Bone marrow (tissue), 2 donors: Measurements from ENCODE around the gene MAP3K20.
"Not testable (repeated sequence)": the region's sequence is repeated elsewhere in the genome, so short reads cannot be mapped to it uniquely, and the experiment has no call there.

ENCODE experiments used
- DNase-seq, 2 donors: peaks; one replicate each; lab custom pipeline; 2025; lab: John Stamatoyannopoulos, UW

MAP3K20 gene

DNA sequence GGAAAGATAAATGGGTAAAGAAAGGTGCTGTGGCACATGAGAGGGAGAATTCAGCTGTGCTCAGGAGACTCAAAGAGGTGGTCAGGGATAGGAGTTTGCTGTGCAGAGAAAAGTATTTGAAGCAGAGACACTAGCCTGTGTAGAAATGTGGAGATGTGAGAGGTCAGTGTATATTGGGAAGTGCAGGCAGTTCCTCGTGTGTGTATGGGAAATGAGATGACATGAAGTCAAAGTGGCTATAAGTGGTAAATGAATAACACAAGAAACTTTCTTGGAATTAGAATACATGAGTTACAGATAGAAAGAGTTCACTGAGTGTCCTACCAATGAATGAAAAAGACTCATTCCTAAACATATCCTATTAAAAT lies 11.6 kb downstream of the MAP3K20 start:
- DNase-seq: no peak

DNA sequence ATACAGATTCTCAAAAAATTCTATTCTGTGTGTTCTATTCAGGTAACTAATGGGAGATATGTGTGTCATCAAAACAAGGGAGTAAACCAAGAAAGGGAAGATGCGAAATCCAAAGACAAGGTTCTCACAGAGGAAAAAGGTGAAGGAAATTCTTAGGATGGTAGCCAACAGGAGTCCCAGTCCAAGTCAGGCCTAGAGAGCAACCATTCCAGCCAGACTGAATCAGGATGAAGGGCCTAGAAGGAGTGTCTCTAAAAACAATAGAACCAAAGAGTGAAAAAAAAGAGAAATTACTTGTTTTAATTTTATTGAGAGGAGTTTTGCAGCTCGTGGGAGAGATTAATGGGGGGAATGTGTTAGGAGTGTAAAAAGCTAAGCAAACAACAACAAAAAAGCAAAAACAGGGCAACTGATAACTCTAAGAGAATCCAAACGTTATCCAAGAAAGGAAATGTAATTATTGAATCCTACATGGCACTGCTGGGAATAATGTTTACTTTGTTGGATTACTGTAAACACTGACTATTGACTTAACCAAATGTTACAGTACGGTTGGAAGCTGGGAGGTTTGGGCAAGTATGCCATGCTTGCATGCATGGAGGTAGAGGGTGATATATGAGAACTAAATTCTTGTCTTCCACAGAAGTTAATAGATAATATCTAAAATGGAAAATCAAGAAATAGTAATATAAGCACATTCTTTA lies 12.3 kb downstream of the MAP3K20 start:
- DNase-seq: no peak

DNA sequence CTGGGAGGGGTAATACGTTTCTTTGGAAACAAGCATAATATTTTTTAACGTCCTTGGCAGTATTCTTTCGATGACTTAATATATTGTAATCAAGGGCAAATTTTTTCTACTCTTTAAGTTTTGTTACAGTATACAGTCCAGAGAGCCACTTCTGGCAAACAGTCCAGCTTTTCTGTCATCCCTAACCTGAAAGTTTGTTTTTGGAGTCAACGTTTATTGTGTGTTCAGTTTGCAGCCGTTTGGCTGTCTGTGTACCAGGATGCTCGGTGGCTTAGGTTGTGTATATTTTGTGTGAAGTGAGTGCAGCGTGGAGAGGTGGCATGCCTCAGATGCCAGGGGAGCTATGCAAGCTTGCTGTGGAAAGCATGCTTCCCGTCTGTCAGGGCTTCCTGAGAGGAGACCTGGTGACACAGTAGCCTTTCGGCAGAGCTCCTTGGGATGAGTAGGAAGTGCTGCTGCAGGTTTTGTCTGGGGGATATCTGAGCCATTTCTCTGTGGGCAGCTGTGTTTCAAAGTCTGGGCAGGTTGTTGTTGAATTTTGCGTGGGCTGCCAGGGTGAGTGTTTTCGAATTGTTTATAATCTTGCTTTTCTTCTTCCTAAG lies 14.7 kb downstream of the MAP3K20 start:
- no peak for DNase-seq

DNA sequence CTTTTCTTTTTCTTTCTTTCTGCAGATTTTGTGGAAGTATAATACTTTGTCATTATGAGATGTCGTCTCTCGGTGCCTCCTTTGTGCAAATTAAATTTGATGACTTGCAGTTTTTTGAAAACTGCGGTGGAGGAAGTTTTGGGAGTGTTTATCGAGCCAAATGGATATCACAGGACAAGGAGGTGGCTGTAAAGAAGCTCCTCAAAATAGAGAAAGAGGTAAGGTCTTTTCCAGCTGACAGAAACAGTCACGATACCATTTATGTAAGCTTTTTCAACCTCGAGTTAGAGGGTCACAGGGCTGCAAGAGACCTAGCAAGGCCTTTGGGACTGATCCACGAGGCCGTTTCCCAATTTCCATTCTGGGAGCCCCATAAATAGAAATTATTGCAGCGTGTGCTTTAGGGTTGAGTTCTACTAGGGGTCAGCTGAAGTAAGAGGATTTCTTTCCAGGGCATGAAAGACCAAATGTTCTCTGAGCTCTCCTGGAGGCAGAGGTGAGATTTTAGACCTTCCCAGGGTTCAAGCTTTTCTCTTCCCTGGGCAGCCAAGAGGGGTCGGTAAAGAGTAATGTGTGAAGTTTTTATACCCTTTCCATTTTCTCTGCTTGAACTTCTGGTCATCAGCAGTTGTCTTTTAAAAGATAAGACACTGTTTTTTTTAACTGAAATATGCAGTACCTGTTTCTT lies 15.5 kb downstream of the MAP3K20 start:
- no peak for DNase-seq

DNA sequence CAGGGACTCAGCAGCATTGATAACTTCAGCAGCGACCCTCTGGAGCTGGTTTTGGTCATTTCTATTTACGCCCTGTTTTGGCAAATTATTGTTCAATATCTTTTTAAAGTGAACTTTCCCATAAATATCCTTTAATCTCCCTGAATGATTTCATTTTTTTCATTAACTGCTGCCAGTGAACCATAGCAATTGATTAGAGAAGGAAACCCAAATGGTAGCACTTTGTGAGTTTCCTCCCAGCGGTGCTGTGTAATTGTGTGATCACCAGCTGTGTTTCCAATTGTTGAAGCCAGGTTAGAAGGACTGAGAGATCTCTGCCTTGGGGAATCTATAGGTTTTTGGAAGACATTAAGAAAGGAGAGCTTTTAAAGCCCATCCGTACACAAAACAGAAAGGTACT lies 16.3 kb downstream of the MAP3K20 start:
- DNase-seq: no peak

DNA sequence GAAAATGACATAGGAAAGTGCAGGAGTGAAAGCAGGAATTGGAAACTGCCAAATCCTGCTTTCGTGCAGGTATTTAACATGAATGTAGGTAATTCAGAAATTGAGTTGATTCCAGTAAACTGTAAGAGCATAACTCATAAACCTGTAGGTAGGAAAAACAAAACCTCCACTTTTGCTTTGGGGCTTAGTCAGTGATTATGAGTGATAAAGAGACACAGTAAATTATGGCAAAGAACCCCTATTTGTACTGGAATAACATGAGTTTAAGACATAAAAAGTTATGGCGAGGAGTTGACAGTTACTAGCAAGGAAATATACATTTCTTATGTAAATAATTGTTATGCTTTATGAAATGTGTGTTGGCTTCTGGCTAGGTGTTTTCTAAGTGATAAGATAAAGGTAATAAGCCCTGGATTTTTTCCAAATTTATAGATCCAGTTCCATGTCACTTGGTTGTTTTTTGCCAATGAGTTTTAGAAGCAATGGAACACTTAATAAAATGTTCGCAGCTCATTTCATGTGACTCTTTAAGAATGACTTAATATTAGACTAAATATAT lies 17.3 kb downstream of the MAP3K20 start:
- DNase-seq: no peak

DNA sequence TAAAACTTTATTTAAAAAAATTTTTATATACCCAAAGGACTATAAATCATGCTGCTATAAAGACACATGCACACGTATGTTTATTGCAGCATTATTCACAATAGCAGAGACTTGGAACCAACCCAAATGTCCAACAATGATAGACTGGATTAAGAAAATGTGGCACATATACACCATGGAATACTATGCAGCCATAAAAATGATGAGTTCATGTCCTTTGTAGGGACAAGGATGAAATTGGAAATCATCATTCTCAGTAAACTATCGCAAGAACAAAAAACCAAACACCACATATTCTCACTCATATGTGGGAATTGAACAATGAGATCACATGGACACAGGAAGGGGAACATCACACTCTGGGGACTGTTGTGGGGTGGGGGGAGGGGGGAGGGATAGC lies 18.0 kb downstream of the MAP3K20 start:
- DNase-seq: not testable (repeated sequence)

DNA sequence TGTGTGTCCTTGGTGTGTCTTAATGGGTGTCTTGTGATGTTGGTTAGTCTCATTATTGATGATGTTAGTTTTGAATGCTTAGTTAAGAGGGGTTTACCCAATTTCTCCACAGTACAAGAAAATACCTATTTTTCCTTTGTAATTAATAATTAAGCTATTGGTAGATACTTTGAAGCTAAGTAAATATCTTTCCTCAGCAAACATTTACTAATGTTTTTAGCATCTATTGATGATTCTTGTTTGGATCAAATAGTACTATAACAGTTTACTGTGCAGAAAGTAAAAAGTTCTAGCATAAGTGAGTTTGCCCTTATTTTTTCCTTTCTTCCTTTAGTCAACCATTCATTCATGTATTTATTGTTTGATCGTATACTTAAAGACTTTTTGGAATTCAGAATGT lies 19.1 kb downstream of the MAP3K20 start:
- DNase-seq: no peak

DNA sequence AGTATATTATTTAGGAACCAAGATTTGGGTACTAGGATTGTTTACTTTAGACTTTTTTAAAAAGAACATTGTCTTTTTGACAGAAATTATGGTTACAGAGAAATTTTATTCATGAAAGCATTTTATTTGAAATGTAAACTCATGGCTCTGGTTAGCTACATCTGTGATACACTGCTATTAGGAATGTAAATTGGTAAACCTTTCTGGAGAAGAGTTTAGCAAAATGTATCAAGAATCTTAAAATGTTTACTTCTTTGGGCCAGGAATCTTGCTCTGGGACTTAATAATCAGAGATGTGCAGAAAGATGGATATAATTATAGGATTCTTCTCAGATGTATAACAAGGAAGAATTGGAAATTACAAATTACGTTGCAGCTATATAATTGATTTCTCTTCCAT lies 19.7 kb downstream of the MAP3K20 start:
- DNase-seq: no peak

DNA sequence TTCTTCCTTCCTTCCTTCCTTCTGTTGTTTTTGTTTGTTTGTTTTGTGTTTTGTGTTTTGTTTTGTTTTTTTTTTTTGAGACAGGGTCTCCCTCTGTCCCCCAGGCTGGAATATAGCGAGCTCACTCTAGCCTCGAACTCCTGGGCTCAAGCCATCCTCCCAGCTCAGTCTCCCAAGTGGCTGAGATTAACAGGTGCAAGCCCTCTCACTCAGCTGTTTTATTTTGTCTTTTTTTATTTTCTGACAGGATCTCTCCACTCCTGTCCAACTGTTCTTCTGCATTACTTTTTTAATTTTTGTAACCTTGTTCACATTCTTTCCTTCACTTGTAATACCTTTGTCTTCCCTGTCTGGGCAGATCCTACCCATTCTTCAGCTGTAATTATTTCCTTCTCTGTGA lies 23.6 kb downstream of the MAP3K20 start:
- DNase-seq: no peak

DNA sequence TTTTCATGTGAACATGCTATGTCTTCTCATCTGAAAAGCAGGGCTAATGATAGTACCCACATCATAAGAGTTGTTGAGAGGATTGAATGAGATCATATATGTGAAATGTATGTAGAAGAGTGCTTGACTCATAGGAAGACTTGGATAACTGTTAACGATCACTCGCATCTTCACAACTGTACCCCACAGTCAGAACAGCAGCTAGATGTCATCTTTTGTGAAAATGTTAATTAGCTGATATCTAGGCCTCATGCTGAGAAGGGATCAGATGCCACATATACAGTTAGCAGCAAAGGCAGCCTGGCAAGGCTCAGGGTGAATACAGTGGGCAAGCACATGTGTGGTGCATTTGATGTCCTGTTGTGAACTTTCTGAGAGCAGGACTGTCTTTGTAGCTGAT lies 24.2 kb downstream of the MAP3K20 start:
- DNase-seq: no peak

DNA sequence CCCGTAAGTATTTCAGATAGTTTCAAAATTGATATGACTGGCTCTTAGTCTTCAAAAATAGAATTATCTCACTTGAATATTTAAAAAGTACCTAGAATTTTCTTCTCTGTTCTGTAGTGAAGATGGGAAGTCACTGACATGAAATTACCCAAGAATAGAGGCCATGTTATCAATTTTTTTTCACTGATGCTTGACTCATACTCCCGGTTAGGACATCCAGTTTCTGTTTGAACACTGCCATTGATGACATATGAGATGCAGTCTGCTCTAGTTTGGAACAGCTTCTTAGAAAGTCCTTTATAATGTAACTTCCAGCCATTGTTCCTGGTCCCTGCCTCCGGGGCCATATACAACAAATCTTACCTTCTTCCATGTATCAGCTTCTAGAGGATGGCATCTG lies 26.0 kb downstream of the MAP3K20 start:
- DNase-seq: no peak

DNA sequence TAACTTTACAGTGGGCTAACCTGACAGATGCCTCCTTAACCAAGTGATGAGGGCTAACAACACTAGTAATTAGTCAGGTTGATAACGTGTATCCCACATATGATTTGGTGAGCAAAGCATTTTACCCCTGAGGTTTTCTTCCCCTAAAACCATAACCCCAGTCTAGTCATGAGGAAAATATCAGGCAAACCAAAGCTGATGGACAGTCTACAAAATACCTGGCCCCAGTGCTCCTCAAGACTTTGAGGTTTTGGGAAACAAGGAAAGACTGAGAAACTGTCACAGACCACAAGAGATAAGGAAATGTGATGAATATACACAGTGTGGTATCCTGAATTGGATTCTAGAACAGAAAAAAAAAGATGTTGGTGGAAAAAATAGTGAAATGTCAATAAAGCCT lies 28.5 kb downstream of the MAP3K20 start:
- no peak for DNase-seq

DNA sequence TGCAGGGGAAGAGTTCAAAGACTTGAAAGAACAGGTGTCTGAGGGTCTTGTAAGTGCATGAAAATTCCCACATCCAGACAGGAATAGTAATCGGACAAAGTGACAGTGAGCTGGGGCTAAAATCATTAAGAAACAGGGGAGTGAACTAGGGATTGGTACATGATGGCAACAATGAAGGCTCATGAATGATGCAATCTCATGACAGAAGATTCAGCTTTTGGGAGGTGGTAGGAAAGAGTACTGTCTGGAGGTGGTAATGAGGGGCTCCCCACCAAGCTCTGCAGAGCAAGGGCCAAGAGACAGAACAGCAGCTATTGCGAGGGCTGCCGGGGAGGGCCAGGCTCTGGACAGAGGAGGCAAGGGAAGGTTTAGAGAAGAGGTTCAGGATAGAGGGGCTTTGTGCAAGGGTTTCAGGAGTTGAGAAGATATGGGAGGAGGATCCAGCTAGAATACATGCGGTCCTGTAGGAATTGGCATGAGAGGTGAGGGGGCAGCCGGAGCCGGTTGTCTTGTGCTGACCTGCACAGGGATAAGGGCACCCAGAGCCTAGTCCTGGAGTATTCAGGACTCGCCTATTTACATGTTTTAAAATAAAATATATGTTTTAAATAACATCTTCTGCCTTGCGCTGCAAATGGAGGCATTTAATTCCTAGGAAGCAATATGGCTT lies 31.4 kb downstream of the MAP3K20 start:
- no peak for DNase-seq

DNA sequence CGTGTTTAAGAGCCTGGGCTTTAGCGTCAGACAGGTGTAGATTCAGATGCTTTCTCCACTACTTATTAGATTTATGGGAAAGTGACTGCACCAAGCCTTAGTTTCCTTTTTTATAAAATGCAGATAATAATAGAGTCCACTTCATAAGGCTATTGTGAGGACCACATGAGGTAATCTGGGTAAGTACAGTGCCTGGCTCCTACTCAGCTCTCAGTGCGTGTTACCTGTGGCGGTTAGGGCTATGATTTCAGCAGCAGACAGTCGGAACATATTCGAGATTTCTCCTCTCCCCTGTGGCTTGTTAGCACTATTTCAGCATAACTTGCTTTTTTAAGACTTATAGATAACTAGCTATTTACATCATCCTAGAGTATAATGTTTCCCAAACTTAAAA lies 32.0 kb downstream of the MAP3K20 start:
- DNase-seq: no peak

DNA sequence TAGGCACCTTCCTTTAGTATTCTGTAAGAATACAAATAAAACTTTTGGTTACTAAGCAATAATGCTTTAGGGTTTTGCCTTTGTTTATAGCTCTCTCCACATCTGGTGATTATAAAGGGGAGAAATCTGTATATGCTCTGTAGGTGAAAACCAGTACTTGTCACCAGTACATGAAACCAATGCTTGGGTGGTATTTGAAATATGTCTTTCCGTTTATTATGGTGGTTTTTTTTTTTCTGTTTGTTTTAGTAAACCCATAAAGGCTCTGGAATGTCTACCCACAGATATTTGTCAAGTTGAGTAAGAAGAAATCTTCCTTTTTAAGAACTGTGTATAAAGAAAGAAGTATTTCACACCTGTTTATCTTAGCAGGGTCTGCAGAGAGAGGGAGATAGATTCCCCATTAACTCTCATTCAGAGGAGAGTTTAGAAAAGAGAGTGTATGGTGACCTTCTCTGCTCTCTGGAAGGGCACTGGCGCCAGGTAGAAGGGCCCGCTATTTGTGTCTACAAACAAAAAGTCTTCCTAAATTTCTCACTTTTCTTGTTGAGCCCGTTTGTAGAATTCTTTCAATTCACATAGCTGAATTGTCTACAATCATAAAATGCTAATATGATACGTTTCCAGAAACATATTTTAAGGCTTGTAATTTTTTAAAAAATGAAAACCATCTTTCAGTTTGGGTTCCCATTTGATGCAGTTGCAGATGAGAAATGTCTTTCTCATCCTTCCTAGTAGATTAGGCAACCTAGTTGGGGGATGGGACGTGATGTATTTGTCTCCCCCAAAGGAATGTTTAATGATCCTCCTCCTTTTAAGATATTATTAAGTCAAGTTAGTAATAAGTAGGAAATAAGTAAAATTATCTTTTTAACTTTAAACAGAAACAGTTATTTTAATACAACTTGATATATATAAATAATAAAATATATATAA lies 33.9 kb downstream of the MAP3K20 start:
- no peak for DNase-seq

DNA sequence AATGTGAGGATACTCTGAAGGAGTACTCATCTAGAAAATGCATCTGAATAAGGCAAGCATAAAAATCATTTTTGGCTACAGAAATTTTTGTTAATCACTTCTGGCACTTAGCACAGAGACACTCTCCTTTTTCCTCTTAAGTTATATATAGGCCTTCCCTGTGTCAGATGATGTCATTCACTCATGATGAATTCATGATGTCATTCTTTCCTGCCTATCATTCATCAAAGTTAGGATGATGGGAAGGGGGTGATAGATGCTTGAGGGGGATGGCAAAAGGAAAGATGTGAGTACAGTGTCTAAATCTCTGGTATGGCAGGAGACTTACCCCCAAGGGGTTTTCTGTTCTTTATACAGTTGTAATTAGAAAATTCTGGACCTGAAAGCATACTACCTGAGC lies 42.0 kb downstream of the MAP3K20 start:
- no peak for DNase-seq

DNA sequence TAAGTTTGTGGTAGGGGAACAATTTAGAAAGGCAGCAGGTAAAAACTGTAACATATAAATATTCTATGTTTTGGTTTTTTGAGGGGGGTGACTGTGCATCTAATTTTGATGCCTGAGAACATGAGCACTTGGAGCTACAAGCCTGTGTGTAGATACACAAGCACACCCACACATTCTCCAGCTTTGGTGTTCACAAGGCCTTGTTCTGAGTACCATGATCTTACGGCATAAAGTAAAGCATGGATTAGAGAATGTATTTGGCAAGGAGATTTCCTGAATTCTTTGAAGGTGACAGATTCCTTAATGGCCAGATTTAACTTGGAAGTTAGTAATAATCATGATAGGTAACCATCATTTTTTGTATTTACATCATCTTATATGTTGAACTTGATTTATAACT lies 42.7 kb downstream of the MAP3K20 start:
- DNase-seq: no peak

DNA sequence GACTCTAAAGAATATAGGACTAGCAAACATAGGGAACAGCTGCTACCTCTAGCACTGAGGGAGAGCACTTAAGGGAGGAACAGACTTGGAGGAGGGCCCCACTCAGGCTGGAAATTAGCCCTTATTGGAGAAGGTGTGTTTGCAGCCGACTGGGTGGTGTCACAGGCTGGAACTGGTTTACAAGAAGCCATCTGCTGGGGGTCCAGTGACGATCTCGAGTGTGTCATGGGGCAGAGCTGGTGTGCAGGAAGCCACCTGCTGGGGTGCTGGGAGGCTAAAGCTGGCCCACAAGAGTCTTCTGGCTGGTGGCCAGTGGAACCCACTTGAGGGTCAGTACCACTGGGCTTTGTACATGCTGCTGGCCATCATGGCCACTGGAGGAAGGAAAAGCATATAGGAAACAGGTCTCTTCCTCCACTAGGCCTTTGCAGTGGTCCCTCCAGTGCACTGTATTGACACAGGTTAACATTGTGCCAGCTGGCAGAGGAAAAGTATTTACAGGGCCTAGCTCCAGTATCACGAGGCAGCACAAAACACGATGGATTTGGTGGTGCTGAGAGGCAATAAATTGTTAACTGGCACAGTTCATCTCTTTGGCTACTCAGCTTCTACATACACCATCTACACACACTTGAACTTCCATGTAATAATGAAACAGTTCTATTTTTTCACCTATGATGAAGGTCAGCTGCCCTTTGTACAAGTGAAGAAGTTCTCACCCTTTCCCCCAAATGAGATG lies 43.6 kb downstream of the MAP3K20 start:
- no peak for DNase-seq

DNA sequence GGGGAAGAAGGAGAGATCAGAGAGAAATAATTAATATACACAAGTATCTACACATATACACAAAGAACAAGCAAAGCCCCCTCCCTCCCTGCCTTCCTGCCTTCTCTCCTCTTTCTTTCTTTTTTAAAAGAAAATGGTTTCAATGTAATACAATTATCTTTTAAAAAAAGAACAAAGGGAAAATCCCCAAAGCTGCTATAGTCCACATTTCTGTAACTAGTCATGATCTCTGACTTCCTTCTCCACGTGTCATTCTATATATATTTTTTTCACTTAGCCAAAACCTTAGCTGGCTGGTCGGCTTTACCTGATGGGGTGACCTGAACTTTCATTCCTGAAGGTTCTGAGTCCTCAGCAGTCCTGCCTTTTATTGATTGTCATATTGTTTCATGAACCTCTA lies 44.3 kb downstream of the MAP3K20 start:
- DNase-seq: no peak

DNA sequence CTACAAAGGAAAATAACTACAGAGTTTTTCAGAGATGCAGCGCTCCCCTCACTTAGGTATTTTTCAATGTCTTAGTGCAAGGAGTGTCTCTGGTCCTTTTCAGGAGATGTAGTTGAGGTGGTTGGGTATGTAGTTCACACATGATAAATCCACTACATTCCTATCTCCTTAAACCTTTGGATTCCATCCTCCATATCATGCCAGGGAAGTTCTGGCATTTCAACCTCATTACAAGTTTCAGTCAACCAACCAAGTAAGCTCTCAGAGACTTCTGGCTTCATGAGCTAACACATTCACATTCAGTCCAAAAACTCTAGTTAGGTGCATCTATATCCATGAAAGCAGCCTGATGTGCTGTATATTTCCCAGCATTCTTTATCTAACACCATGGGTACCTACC lies 47.3 kb downstream of the MAP3K20 start:
- DNase-seq: no peak
